GM20000 (cell line): ENCODE results near the gene EPHB2.

Experiments
- DNase-seq: peaks from one replicate; pipeline ENCODE4 v3.0.0; 2012; ENCODE audit warnings: low spot score
- CTCF ChIP-seq: IDR thresholded peaks from 2 replicates; pipeline ENCODE4 v1.5.1; 2012; ENCODE audit warnings: mild to moderate bottlenecking, control low read depth; ENCODE audit errors: extremely low read depth, missing control alignments

The EPHB2 gene

GRCh38 chr1:22866868-22867267, 156.2 kb downstream of the EPHB2 start:
- TF ChIP-seq CTCF = no peak
- no peak for DNase-seq

- DNase-seq = no peak
- TF ChIP-seq CTCF = no peak
These were observed 157.7 kb downstream of the EPHB2 start for GRCh38 chr1:22868331-22868730.

GRCh38 chr1:22869325-22869724, 158.7 kb downstream of the EPHB2 start:
- TF ChIP-seq CTCF = no peak
- no peak for DNase-seq

- no peak for TF ChIP-seq CTCF
- DNase-seq = no peak
These were observed 159.7 kb downstream of the EPHB2 start for GRCh38 chr1:22870201-22870871.

GRCh38 chr1:22872981-22873664, 162.5 kb downstream of the EPHB2 start:
- TF ChIP-seq CTCF = no peak
- DNase-seq = no peak

GRCh38 chr1:22874785-22875184, 164.1 kb downstream of the EPHB2 start:
- no peak for DNase-seq
- TF ChIP-seq CTCF = no peak

- no peak for TF ChIP-seq CTCF
- no peak for DNase-seq
These were observed 164.6 kb downstream of the EPHB2 start for GRCh38 chr1:22875241-22875640.
